ENCODE data around the gene ME3. TPM values are rescaled to one million over a fixed set of nuclear protein-coding genes. Genes with fewer than 3 reads are reported as not detected.

The ME3 gene
- total RNA-seq, 1 donor from 2014 or later, result 10.8 TPM

DNA sequence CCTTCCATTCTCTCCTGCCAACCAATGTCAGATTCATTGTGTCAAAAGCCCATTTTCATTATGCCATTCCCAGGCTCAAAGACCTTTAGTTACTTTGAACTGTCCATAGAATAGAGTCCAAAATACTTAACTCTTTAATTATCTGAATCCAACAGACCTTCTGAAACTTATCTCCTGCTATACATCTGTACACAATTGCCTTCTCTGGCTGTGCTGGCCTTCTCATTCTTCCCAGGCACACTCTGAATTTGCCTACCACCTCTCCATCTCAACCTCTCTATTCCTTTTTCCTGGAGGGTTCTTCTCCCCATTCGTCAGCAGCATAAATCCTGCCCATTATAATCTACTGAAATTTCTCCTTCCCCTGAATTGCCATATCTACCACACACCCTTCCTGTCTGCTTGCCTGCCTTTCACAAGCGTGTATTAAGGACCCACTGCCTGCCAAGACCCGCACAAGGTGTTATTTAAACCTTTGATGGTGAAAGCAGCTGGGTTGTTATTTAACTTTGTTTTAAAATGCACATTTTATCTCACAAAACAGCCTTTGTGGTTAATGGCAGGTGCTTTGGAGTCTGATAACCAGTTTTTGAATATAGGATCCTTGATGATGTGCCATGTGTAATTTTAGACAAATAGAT lies 171.8 kb downstream of the ME3 start:
- no peaks in the 10 kb centered on the region for H3K36me3 Mint-ChIP-seq (ENCODE audit: low read depth)
- H3K4me1 Mint-ChIP-seq (ENCODE audit: low read depth), result peaks cover 26% of the 10 kb centered on the region
- H3K9me3 Mint-ChIP-seq (ENCODE audit: low read depth), result no peaks in the 10 kb centered on the region
- H3K4me3 Mint-ChIP-seq (ENCODE audit: unreplicated experiment), result no peak overlapping the region
- DNase-seq (ENCODE audit: low spot score), result no peak
- TF ChIP-seq, protein P1, sequence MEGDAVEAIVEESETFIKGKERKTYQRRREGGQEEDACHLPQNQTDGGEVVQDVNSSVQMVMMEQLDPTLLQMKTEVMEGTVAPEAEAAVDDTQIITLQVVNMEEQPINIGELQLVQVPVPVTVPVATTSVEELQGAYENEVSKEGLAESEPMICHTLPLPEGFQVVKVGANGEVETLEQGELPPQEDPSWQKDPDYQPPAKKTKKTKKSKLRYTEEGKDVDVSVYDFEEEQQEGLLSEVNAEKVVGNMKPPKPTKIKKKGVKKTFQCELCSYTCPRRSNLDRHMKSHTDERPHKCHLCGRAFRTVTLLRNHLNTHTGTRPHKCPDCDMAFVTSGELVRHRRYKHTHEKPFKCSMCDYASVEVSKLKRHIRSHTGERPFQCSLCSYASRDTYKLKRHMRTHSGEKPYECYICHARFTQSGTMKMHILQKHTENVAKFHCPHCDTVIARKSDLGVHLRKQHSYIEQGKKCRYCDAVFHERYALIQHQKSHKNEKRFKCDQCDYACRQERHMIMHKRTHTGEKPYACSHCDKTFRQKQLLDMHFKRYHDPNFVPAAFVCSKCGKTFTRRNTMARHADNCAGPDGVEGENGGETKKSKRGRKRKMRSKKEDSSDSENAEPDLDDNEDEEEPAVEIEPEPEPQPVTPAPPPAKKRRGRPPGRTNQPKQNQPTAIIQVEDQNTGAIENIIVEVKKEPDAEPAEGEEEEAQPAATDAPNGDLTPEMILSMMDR (IDR thresholded peaks at IDR 0.05), result no peak
- H3K27ac Mint-ChIP-seq (ENCODE audit: unreplicated experiment), result no peak overlapping the region
- no peaks in the 10 kb centered on the region for H3K27me3 Mint-ChIP-seq (ENCODE audit: low read depth)

DNA sequence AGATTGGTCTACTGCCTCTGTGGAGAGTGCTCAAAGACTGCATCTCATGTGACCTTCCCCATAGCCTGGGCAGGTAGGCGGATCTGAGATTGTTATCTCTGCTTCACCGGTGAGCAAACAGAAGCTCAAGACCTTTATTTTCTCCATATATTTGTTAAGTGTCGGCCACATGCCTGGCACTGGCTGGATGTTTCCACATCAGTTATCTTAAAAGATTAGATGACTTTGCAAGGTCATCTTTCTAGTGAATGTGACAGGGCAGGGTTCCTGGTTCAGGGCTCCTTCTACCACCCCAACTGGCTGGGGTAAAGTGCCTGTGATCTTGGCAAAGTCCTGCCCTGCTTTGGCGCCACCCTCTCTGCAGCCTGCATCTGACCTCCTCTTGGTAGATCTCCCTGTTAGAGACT lies 172.7 kb downstream of the ME3 start:
- TF ChIP-seq, protein P1 (IDR thresholded peaks at IDR 0.05), result no peak

DNA sequence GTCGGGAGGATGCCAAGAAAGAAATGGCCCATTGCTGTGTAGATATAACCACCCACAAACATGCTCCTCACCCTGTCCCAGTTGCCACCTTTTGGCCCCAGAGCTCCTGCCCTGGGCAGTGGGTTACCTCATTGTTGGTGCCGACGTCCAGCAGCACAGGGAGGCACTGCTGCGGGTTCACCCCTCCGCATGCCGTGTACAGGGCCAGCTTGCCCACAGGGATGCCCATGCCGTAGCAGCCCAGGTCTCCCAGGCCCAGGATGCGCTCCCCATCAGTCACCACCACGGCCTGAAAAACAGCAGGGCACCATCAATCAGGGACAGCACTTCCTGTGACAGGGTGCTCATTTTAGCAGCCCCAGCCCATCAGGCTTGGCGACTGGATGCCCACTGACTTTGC lies 174.6 kb downstream of the ME3 start:
- no peak for DNase-seq (ENCODE audit: low spot score)
- H3K27ac Mint-ChIP-seq (ENCODE audit: unreplicated experiment), result peak overlapping the region; percentile 81
- H3K9me3 Mint-ChIP-seq (ENCODE audit: low read depth), result no peaks in the 10 kb centered on the region
- TF ChIP-seq, protein P1 (IDR thresholded peaks at IDR 0.05), result no peak
- H3K4me1 Mint-ChIP-seq (ENCODE audit: low read depth), result peaks cover 45% of the 10 kb centered on the region
- H3K27me3 Mint-ChIP-seq (ENCODE audit: low read depth), result no peaks in the 10 kb centered on the region
- H3K36me3 Mint-ChIP-seq (ENCODE audit: low read depth), result no peaks in the 10 kb centered on the region
- no peak overlapping the region for H3K4me3 Mint-ChIP-seq (ENCODE audit: unreplicated experiment)

More for the DNA sequence above, 172.7 kb downstream of the ME3 start:
- no peaks in the 10 kb centered on the region for H3K36me3 Mint-ChIP-seq (ENCODE audit: low read depth)
- H3K27me3 Mint-ChIP-seq (ENCODE audit: low read depth), result no peaks in the 10 kb centered on the region
- H3K4me3 Mint-ChIP-seq (ENCODE audit: unreplicated experiment), result no peak overlapping the region
- peaks cover 32% of the 10 kb centered on the region for H3K4me1 Mint-ChIP-seq (ENCODE audit: low read depth)
- no peaks in the 10 kb centered on the region for H3K9me3 Mint-ChIP-seq (ENCODE audit: low read depth)
- H3K27ac Mint-ChIP-seq (ENCODE audit: unreplicated experiment), result no peak overlapping the region
- DNase-seq (ENCODE audit: low spot score), result no peak

DNA sequence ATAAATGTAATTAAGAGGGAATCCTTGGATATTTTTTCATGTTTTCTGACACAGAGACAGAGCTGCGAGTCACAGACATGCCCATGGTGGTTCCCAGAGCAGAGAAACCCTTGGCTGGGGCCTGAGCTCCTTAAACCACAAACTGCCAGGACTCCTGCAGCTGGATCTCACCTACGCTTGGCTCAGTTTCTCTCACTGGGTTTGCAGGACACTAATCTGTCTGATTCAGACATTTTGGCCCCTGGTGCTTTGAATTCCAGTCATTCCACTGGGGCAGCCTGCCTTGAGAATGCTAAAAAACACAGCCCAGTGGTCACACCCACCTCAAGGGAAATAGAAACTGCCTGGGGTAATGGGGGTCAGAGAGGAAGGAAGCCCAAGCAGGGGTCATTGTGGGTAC lies 175.1 kb downstream of the ME3 start:
- Mint-ChIP-seq H3K4me1 (ENCODE audit: low read depth) (peaks cover 50% of the 10 kb centered on the region), H3K4me3 (ENCODE audit: unreplicated experiment) (no peak overlapping the region), H3K27ac (ENCODE audit: unreplicated experiment) (peak overlapping the region; percentile 81), H3K27me3 (ENCODE audit: low read depth) (no peaks in the 10 kb centered on the region), H3K36me3 (ENCODE audit: low read depth) (no peaks in the 10 kb centered on the region), H3K9me3 (ENCODE audit: low read depth) (no peaks in the 10 kb centered on the region)
- no peak for DNase-seq (ENCODE audit: low spot score)
- TF ChIP-seq, protein P1 (IDR thresholded peaks at IDR 0.05), result no peak

DNA sequence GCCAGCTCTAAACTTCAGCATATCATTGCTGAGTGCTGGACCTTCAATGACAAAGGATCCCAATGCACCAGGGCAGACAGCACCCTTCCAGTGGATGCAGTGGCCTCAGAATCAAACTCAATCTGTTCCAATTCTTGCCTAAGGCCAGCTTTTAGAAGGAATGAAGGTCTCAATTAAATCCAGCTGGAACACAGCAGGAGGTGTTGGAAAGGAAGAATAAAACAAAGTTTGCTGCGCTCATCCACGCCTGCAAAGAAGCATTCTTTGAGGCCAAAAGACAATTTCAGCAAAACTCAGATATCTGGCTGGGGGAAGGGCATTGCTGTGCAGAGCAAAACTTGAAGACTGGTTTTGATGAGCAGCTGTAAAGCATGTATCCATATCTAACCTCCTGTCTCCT lies 177.1 kb downstream of the ME3 start:
- no peak overlapping the region for H3K27ac Mint-ChIP-seq (ENCODE audit: unreplicated experiment)
- no peaks in the 10 kb centered on the region for H3K9me3 Mint-ChIP-seq (ENCODE audit: low read depth)
- no peak for DNase-seq (ENCODE audit: low spot score)
- no peak overlapping the region for H3K4me3 Mint-ChIP-seq (ENCODE audit: unreplicated experiment)
- TF ChIP-seq, protein P1 (IDR thresholded peaks at IDR 0.05), result no peak
- peaks cover 70% of the 10 kb centered on the region for H3K4me1 Mint-ChIP-seq (ENCODE audit: low read depth)
- H3K27me3 Mint-ChIP-seq (ENCODE audit: low read depth), result no peaks in the 10 kb centered on the region
- H3K36me3 Mint-ChIP-seq (ENCODE audit: low read depth), result no peaks in the 10 kb centered on the region

All from chondrocyte (in vitro differentiated cells).